SU-DHL-6 (cell line): ENCODE results near the gene SEPTIN1.

ENCODE experiments used
- H2AFZ ChIP-seq: fragments of 200-600 bp; sonication (generic); 2 replicates; pipeline ENCODE4 v1.6.1; 2014; ENCODE audit warnings: low read depth, mild to moderate bottlenecking, moderate library complexity, mixed read lengths, antibody characterized with exemption, low read length; ENCODE audit not compliant: severe bottlenecking
- H3F3A ChIP-seq: fragments of 200-600 bp; shearing (Covaris generic); 2 replicates; pipeline ENCODE4 v1.6.0; 2016; ENCODE audit warnings: antibody characterized with exemption, mild to moderate bottlenecking; ENCODE audit not compliant: insufficient read depth
- H3K27ac ChIP-seq: fragments of 200-600 bp; sonication (generic); 2 replicates; pipeline ENCODE4 v1.5.1; 2016; ENCODE audit warnings: low read depth, mild to moderate bottlenecking, low read length, moderate library complexity, mixed read lengths
- H3K27me3 ChIP-seq: fragments of 200-600 bp; sonication (generic), shearing (Covaris generic); 2 replicates; pipeline ENCODE4 v1.6.0; 2014; ENCODE audit warnings: mild to moderate bottlenecking, low read length
- H3K36me3 ChIP-seq: fragments of 200-600 bp; sonication (generic); 2 replicates; pipeline ENCODE4 v1.6.1; 2014; ENCODE audit warnings: mild to moderate bottlenecking, low read length, mixed read lengths
- H3K4me2 ChIP-seq: fragments of 300-600, 200-600 bp; shearing (Covaris generic), sonication (generic); 2 replicates; pipeline ENCODE4 v1.6.0; 2014; ENCODE audit warnings: low read length, low read depth, mild to moderate bottlenecking; ENCODE audit not compliant: poor library complexity, severe bottlenecking
- H3K4me3 ChIP-seq: fragments of 200-600 bp; sonication (generic); 2 replicates; pipeline ENCODE4 v1.5.1; 2014; ENCODE audit warnings: antibody characterized with exemption, low read length, mild to moderate bottlenecking, mixed read lengths; ENCODE audit not compliant: insufficient read depth, poor library complexity, severe bottlenecking
- H3K79me2 ChIP-seq: fragments of 200-600 bp; sonication (generic); 2 replicates; pipeline ENCODE4 v1.6.1; 2014; ENCODE audit warnings: mild to moderate bottlenecking, low read length, moderate library complexity; ENCODE audit not compliant: insufficient read depth
- H3K9ac ChIP-seq: fragments of 200-600 bp; sonication (generic); 2 replicates; pipeline ENCODE4 v1.7.0; 2014; ENCODE audit warnings: mild to moderate bottlenecking, low read length
- H3K9me2 ChIP-seq: fragments of 200-600 bp; sonication (generic); replicated peaks from 2 replicates; pipeline ENCODE4 v1.6.1; 2014; ENCODE audit warnings: low read length; ENCODE audit not compliant: insufficient read depth
- H3K9me3 ChIP-seq: fragments of 200-600 bp; sonication (generic); 2 replicates; pipeline ENCODE4 v1.6.1; 2014; ENCODE audit warnings: low read length, mixed read lengths; ENCODE audit not compliant: insufficient read depth
- H4K20me1 ChIP-seq: fragments of 200-600 bp; sonication (generic); 2 replicates; pipeline ENCODE4 v1.6.1; 2014; ENCODE audit warnings: low read depth, mild to moderate bottlenecking, antibody characterized with exemption, low read length, moderate library complexity, mixed read lengths
- EZH2phosphoT487 ChIP-seq: fragments of 200-600 bp; sonication (generic), shearing (Covaris generic); conservative IDR thresholded peaks from 2 replicates; pipeline ENCODE4 v1.6.1; 2018; ENCODE audit warnings: mild to moderate bottlenecking, antibody characterized with exemption, low read length, moderate library complexity, mixed read lengths
- TF ChIP-seq, protein P1 (sequence below): fragments of 200-600 bp; sonication (generic); IDR thresholded peaks from one replicate; pipeline ENCODE4 v1.5.1; 2017; ENCODE audit warnings: antibody characterized with exemption, mild to moderate bottlenecking, low read length, moderate library complexity; ENCODE audit not compliant: insufficient read depth, poor library complexity, severe bottlenecking

Gene SEPTIN1

DNA sequence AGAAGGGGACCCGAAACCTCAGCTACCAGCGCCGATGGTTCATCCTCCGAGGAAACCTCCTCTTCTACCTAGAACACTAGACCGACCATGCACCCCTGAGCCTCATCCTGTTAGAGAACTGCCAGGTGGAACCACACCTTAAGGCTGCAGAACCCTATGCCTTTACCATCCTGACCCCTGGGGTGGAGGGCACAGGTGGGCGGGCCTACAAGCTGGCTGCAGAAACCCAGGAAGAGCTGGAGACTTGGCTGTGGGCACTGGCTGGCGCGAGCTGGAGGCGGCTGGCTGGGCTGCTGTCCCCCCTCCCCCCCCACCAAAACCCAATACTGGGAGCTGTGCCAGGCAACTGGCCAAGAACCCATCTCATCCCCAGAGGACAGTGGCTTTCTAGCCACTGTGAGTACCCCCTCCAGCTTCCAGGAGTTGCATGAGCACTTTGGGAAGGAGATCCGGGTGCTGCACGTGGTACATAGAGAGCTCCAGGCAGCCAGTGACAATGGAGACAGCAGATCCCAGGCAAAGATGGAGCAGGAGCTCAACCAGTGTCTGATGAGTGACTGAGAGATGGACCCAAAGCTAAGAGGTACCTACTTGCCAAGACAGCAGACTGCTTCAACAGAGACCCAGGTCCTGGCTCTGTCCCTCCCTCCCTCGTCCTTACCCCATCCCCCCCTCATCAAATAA, 25.8 kb downstream of the SEPTIN1 start:
- Histone ChIP-seq H3K79me2 (peaks cover 27% of the 10 kb centered on the region), H3K9me3 (no peaks in the 10 kb centered on the region), H3K9ac (peak overlapping the region; percentile 95; the same call in 1 of the 2 replicates), H2AFZ (no peak overlapping the region), H3F3A (peaks cover 25% of the 10 kb centered on the region), H3K27me3 (no peaks in the 10 kb centered on the region), H3K27ac (peak overlapping the region; percentile 72), H3K9me2 (no peaks in the 10 kb centered on the region), H3K4me2 (peak overlapping the region; percentile 90), H3K36me3 (no peaks in the 10 kb centered on the region), H4K20me1 (no peaks in the 10 kb centered on the region), H3K4me3 (no peak overlapping the region)
- TF ChIP-seq, protein P1, sequence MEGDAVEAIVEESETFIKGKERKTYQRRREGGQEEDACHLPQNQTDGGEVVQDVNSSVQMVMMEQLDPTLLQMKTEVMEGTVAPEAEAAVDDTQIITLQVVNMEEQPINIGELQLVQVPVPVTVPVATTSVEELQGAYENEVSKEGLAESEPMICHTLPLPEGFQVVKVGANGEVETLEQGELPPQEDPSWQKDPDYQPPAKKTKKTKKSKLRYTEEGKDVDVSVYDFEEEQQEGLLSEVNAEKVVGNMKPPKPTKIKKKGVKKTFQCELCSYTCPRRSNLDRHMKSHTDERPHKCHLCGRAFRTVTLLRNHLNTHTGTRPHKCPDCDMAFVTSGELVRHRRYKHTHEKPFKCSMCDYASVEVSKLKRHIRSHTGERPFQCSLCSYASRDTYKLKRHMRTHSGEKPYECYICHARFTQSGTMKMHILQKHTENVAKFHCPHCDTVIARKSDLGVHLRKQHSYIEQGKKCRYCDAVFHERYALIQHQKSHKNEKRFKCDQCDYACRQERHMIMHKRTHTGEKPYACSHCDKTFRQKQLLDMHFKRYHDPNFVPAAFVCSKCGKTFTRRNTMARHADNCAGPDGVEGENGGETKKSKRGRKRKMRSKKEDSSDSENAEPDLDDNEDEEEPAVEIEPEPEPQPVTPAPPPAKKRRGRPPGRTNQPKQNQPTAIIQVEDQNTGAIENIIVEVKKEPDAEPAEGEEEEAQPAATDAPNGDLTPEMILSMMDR = no peak
- TF ChIP-seq EZH2phosphoT487 = no peak

DNA sequence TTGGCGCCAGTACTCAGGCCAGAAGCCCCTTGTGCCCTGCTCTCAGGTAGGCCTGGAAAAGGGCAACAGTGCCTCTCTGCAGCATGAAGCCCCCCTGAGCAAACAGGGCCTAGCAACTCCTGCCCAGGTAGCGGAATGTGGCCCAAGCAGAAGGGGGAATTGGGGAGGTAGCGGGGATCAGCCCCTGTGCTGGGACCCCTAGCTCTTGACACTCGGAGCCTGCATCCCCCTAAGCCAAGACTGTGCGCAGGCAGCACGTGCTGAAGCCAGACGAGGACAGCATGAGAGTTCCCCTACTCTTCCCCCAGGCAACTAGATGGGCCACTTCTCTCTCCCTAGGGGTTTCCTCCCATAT, 26.4 kb downstream of the SEPTIN1 start:
- H3K79me2 ChIP-seq = peaks cover 23% of the 10 kb centered on the region
- peak overlapping the region; percentile 90 for H3K4me2 ChIP-seq
- H3K27ac ChIP-seq = peak overlapping the region; percentile 72
- H2AFZ ChIP-seq = no peak overlapping the region
- H3K36me3 ChIP-seq = no peaks in the 10 kb centered on the region
- peak overlapping the region; percentile 95 for H3K9ac ChIP-seq
- H3K27me3 ChIP-seq = no peaks in the 10 kb centered on the region
- TF ChIP-seq EZH2phosphoT487 = no peak
- TF ChIP-seq, protein P1 = no peak
- no peaks in the 10 kb centered on the region for H4K20me1 ChIP-seq
- no peaks in the 10 kb centered on the region for H3K9me3 ChIP-seq
- H3K4me3 ChIP-seq = peak overlapping the region; percentile 88
- H3F3A ChIP-seq = peaks cover 32% of the 10 kb centered on the region
- no peaks in the 10 kb centered on the region for H3K9me2 ChIP-seq

DNA sequence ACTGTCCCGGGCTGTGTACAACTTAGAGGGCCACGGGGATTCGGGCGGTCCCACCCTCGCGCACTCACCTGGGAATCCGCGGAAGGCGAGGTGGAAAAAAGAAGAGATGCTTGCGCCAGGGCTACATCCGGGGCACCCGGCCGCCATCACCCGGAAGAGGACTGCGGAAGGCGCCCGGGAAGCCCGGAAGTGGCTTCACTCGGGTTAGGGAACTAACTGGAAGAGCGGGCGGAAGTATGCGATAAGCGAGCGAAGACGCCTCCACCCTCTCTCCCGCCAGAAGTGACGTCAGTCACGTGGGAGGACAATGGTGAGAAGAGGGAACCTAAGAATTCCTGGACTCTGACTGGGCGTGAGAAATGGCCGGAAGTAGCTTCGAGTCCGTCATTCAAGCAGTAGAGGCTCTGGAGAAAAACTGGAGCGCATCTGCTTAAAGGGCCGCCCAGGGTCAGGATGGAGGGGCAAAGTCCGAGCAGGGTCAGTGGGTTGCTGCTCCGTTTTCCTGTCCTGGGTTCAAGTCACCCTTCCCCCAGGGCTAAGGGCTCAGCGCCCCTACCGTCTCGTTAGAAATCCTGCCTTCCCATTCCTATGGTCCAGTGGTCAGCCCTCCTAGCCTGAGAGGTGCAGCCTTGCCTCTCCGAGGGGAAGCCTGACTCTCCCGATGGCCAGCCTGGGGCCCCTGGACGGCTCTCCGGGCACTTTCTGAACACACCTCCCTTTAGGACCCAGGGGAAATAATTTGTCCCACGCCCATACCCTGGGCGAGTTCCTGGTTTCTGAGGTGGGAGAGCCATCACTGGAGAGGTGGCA, 27.0 kb downstream of the SEPTIN1 start, which contains the start of gene CD2BP2:
CD2BP2 (minus strand) TSS at position 165 of the 810 bp plus-strand sequence. CDS start 627 bp downstream, outside the sequence.
- no peaks in the 10 kb centered on the region for H3K9me2 ChIP-seq
- H2AFZ ChIP-seq = no peak within 1 kb of the TSS
- peak within 1 kb of the TSS; percentile 72 for H3K27ac ChIP-seq
- H4K20me1 ChIP-seq = no peaks in the 10 kb centered on the region
- H3F3A ChIP-seq = peaks cover 37% of the 10 kb centered on the region
- no peaks in the 10 kb centered on the region for H3K9me3 ChIP-seq
- H3K27me3 ChIP-seq = no peaks in the 10 kb centered on the region
- no peak for TF ChIP-seq EZH2phosphoT487
- TF ChIP-seq, protein P1 = no peak
- H3K4me3 ChIP-seq = peak within 1 kb of the TSS; percentile 88
- H3K36me3 ChIP-seq = no peaks in the 10 kb centered on the region
- peaks cover 21% of the 10 kb centered on the region for H3K79me2 ChIP-seq
- H3K9ac ChIP-seq = peak within 1 kb of the TSS; percentile 95
- H3K4me2 ChIP-seq = peak within 1 kb of the TSS; percentile 90
